ENCODE results near the gene ZNF565.
"Not testable (repeated sequence)": the region's sequence is repeated elsewhere in the genome, so short reads cannot be mapped to it uniquely, and the experiment has no call there.

ZNF565 gene

DNA sequence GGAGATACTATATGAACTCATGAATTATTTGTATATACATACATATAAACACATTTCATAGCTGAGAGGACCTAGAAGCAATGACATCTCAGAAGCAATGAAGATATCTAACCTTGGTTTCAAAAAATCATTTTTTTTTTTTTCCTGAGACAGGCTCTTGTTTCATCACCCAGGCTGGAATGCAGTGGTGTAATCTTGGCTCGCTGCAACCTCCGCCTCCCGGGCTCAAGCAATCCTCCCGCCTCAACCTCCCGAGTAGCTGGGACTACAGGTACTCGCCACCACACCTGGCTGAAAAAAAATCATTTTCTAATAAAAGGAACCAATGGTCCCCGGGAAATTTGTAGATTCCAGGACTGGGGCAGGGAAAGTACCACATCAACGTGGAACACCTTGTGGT is 4.0 kb downstream of the ZNF565 start:
- DNase-seq = no peak

DNA sequence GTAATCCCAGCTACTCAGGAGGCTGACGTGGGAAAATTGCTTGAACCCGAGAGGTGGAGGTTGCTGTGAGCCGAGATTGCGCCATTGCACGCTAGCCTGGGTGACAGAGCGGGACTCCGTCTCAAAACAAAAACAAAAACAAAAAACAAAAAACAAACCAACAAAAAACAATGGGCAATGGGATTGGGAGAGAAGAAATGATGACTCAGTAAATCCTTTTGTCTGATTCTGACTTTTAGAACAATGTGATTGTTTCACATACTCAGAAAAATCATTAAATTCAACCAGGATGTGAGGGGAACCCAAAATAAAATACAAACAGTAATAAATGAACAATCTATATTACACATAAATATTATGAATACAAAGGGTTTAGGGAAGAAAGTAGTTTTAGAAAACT is 5.1 kb downstream of the ZNF565 start:
- no peak for DNase-seq

DNA sequence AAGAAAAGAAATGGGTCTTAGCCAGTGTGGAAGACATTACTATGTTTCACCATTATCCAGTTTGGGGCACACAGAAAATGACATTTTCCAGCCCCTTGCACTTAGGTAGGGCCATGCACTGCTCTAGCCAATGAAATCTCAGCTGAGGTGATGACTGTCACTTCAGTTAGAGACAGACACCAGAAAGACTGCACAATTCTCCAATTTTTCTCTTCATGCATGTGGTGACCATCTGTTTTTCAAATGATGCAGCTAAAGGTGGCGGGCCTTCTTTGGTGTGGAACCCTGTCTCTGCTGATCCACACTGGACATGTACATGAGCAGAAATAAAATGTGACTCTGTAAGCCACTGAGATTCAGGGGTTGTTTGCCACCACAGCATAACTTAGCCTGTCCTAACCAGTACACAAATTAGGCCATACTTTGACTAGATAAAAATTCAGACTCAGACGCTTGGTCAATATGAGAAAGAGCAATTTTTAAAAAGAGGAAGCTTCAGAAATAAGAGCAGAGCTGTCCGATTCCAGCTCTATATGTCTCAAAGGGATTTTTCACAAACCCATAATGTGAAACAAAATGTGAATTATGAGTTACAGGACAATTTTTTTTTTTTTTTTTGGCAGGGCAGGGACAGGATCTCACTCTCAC is 6.7 kb downstream of the ZNF565 start:
- no peak for DNase-seq

DNA sequence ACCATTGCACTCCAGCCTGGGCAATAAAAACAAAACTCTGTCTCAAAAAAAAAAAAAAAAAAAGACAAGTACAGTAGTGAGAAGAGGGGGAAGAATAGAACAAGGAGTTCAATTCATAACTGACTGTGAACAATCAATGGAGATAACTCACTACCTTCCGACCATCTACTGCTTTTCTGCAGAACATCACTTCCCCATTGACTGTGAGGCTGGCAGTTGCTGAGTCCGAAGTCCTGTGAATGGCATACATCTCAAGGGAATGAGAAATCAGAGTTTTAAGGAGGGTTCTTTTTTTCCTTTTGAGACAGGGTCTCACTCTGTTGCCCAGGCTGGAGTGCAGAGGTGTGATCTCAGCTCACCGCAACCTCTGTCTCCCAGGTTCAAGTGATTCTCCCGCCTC is 11.2 kb downstream of the ZNF565 start:
- DNase-seq = no peak

DNA sequence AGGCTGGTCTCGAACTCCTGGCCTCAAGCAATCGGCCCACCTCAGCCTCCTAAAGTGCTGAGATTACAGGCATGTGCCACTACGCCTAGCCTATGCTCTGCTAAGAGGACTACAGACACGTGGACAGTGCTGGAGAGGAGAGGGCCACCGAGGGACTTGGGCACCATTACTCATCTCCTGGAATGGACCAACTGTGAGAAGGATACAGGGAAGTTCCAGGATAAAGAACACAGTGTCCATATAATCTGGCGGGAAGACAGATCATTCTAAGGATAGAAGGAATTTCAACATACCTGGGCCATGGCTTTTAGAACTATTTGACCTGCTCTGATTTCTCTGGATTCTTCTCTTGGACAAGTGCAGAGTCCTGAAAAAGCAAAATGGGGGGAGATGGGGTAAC is 12.8 kb downstream of the ZNF565 start:
- DNase-seq = no peak

DNA sequence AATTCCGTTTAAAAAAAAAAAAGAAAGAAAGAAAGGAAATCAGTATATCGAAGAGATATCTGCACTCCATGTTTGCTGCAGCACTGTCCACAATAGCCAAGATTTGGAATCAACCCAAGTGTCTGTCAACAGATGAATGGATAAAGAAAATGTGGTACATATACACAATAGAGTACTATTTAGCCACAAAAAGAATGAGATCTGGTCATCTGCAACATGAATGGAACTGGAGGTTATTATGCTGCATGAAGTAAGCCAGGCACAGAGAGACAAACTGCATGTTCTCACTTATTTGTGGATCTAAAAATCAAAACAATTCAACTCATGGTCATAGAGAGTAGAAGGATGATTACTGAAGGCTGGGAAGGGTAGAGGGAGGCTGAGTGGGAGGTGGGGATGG is 16.3 kb downstream of the ZNF565 start:
- DNase-seq = no peak

DNA sequence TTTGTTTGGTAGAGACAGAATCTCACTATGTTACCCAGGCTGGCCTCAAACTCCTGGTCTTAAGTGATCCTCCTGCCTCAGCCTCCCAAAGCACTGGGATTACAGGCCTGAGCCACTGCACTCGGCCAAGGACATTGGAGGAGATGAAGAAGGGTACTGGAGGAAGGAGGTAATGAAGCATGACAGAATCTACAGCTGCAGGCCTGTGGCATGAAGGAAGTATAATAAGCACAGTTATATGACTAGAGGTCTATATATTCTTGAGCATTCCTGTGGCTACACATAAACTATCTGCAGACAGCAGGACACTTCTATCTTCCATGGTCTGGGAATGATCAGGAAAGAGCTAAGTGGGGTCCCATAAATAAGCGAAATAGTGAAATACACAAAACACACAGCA is 18.2 kb downstream of the ZNF565 start:
- no peak for DNase-seq

DNA sequence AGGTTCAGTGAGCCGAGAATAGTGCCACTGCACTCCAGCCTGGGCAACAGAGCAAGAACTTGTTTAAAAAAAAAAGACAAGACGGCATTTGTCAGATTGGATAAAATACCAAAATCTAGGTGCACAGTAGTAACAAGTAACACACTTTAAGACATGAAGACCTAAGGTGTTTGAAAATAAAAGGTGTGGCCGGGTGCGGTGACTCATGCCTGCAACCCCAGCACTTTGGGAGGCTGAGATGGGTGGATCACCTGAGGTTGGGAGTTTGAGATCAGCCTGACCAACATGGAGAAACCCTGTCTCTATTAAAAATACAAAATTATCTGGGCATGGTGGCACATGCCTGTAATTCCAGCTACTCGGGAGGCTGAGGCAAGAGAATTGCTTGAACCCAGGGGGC is 27.7 kb downstream of the ZNF565 start:
- not testable (repeated sequence) for DNase-seq

DNA sequence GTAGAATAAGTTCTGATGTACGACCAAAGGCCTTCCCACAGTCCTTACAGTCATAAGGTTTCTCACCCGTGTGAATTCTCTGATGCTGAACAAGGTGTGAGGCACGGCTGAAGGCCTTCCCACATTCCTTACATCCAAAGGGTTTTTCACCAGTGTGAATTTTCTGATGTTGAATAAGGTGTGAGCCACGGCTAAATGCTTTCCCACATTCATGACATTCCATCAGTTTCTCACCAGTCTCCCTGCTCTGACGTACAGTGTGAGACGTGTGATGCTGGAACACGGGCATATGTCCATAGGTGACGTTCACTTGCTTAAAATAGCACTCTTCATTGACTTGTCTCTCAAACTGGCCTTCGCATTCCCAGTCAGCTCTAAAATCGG is 31.2 kb downstream of the ZNF565 start:
- no peak for DNase-seq

DNA sequence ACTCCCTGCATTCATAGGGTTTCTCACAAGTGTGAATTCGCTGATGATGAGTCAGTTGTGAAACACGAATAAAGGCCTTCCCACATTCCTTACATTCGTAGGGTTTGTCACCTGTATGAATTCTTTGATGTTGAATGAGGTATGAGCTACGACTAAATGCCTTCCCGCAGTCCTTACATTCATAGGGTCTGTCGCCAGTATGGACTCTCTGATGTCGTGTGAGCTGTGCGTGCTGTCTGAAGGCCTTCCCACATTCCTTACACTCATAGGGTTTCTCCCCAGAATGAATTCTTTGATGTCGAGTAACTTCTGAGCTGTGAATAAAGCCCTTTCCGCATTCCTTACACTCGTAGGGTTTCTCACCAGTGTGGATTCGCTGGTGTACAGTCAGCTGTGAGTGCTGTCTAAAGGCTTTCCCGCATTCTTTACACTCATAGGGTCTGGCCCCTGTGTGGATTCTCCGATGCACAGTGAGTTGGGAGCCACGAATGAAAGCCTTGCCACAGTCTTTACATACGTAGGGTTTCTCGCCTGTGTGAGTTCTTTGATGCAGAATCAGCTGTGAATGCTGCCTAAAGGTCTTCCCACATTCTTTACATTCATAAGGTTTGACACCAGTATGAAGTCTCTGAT is 31.7 kb downstream of the ZNF565 start:
- no peak for DNase-seq

DNA sequence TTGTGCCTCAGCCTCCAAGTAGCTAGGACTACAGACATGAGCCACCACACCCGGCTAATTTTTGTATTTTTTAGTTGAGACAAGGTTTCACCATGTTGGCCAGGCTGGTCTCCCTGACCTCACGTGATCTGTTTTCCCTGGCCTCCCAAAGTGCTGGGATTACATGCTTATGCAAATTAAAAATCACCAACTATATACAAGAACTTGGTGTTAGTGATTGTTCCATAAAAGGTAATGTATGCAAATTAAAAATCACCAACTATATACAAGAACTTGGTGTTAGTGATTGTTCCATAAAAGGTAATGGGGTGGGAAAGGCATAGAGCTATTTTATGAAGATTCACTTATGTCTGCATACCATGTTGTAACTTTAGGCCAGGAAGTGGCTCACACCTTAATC is 35.4 kb downstream of the ZNF565 start:
- not testable (repeated sequence) for DNase-seq

DNA sequence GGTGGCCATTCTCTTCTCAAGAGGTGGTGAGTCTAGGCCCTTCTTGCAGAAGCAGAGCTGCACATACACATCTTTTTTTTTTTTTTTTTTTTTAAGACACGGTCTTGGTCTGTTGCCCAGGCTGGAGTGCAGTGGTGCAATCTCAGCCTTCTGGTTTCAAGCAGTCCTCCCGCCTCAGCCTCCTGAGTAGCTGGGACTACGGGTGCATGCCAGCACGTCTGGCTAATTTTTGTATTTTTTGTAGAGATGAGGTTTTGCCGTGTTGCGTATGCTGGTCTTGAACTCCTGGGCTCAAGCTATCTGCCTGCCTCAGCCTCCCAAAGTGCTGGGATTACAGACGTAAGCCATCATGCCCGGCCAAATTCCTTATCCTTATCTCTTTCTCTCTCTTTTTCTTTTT is 40.6 kb downstream of the ZNF565 start:
- DNase-seq = not testable (repeated sequence)

DNA sequence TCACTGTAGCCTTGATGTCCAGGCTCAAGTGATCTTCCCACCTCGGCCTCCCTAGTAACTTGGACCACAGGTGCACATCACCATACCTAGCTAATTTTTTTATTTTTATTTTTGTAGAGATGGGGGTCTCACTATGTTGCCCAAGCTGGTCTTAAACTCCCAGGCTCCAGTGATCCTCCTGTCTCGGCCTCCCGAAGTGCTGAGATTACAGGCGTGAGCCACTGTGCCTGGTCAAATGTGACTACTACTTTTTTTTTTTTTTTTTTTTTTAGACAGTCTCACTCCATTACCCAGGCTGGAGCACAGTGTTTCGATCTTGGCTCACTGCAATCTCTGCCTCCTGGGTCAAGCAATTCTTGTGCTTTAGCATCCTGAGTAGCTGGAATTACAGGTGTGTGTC is 41.6 kb downstream of the ZNF565 start:
- no peak for DNase-seq

DNA sequence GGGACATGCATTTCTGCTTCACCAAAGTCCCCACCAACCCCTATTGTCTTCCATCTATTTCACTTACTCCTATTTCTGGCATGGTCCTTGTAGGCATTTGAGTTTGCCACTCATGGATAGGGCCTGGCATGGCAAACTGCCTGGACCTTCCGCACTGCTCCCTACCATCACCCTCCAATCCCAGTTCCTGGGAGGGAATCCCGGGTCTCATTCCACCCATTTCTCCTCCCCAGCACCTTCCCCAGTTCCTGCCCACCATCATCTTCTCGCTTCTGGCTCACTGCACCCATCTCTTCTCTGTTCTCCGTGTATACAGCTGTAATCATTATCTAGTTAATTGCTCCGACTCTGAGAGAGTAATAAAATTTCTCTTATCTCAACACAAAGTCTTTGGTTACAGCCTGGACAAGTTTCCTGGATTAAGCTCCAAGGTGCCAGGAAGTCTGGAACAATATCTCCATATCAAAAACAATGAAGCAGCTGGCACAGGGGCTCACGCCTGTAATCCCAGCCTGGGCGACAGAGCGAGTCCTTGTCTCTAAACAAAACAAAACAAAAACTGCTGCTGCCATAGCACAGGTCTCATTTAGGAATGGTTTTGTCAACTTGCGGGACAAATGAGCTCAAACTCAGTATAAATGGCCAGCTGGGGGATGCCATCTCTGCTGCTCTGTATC is 45.2 kb downstream of the ZNF565 start:
- DNase-seq = no peak

DNA sequence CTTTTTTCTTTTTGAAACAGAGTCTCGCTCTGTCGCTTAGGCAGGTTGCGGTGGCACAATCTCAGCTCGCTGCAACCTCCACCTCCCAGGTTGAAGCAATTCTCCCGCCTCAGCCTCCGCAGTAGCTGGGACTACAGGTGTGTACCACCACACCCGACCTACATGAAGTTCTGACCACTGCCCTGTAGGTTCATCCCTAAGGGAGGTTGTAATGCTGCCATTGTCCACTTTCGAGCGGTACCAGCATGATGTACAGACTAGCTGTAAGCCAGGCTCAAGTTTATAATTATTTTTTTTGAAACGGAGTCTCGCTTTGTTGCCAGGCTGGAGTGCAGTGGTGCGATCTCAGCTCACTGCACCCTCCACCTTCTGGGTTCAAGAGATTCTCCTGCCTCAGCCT is 50.7 kb downstream of the ZNF565 start:
- DNase-seq = no peak

DNA sequence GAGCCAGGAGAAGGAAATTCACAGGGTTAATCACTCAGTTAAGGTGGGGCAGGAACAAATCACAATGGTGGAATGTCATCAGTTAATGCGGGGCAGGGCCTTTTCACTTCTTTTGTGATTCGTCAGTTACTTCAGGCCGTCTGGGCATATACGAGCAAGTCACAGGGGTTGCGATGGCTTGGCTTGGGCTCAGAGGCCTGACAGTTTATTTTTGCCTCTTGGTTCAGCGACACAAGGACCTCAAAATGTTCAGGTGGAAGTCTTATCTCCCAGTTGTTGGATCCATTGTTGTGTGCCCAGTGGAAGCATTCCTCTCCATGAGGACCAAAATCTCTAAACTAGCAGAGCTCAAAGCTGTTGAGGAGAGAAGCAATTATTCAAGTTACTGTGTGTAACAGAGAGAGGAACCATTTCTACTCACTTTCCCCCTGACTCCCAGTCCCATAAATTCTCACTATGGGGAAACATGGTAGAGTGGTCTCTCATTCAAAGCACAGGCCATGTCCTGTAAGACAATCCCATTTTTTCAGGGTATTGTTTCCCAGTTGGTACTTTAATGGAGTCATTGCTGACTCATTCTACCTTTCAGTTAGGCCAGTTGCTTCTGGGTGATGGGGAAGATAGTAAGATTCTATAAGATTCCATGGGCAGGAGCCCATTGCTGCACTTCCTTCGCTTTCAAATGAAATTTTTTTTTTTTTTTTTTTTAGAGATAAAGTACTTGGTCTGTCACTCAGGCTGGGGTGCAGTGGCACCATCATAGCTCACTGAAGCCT is 53.5 kb downstream of the ZNF565 start:
- no peak for DNase-seq

DNA sequence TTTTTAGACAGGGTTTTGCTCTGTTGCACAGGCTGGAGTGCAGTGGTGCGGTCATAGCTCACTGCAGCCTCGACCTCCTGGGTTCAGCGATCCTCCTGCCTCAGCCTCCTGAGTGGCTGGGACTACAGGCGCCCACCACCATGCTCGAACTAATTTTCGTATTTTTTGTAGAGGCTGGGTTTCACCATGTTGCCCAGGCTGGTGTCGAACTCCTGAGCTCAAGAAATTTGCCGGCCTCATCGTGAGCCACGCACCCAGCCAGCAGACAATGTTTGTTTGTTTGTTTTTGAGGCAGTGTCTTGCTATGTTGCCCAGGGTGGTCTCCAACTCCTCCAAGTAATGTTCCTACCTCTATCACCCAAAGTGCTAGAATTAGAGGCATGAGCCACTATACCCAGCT is 61.3 kb downstream of the ZNF565 start:
- DNase-seq = no peak

DNA sequence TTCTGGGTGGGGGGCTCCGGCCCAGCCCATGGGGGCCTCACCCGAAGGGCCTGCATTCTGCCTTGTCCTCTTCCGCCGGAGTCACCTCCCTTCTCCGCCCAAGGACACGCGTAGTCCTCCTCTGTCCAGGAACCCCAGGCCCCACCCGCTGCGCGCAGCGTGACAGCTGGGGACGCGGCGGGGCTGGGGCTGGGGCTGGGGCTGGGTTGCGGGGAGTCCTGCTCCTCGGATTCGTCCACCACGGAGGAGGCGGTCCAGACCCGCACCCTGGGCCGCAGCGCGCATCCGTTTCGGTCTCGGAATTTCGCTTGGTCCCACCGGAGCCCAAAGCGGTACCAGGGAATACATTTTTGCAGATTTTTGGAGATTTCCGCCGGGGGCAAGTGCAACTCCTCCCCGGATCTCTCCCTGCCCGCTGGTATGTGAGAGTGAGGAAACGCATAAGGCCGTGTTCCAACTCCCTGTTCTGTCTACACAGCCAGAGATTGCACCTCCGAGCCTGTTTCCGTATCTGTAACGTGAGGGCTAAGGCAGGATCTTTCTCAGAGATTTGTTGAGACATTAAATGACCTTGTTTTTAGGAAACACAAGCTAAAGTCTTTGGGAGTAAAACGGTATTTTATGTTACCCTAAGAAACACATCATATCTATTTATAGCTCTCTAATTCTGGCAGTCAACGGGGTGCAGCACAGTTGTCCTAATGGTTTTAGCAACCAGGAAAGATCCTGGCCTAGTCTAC is 61.9 kb downstream of the ZNF565 start, which contains the start of gene COX7A1:
Gene COX7A1 (minus strand): TSS at position 96 of the 740 bp plus-strand sequence. CDS start 40 bp downstream, at position 56.
- DNase-seq = no peak

DNA sequence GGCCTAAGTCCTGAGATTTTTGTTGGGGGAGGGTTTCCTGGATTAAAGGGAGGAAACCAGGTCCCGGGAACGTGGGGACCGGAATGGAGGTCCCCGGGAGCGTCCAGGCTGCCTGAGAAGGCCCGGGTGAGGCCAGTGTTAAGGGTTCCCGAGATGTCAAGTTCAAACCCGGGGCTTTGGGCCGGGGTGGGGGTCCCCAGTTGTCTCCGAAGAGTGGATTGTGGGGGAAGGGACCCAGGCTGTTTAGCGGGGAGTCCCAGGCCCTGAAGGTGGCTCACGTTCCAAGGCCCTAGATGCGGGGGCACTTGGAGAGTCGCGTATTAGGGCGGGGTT is 62.5 kb downstream of the ZNF565 start:
- DNase-seq = no peak

DNA sequence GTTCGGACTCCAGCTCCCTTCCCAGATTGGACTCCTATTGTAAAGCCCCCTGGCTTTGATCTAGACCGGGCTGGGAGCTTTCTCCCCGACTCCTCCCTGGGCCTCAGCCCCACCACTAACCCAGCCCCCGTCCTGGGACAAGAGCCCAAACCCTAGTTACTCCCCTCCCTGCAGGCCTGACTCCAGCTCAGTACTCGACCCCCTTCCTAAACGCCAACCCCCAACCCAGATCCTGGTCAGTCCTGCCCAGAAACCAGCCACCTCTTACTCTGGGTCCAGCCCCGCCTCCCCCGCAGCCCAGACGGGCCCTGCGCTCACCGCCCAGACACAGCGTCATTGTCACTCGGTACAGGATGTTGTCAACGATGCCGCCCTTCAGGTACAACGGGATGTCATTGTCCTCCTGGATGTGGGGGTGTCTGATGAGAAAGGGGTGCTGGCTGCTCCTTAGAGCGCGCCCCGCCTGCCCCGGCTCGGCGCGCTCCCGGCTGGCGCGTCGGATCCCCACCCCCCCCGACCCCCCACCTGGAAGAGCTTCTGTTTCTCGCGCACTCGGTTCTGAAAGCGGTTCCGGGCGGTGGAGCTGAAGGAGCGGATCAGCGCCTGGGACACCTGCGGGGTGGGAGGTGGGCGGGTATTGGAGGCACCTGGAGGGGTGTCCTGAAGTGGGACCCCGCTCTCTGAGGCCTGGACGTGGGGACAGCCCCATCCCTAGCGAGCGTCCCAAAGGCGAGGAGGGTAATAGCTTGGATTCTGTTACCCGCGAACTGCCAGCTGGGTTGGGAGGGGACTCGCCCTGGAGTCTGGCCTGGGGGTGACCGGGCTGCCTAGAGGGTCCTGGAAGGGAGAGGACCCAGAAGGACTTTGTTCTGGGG is 63.1 kb downstream of the ZNF565 start:
- no peak for DNase-seq

DNA sequence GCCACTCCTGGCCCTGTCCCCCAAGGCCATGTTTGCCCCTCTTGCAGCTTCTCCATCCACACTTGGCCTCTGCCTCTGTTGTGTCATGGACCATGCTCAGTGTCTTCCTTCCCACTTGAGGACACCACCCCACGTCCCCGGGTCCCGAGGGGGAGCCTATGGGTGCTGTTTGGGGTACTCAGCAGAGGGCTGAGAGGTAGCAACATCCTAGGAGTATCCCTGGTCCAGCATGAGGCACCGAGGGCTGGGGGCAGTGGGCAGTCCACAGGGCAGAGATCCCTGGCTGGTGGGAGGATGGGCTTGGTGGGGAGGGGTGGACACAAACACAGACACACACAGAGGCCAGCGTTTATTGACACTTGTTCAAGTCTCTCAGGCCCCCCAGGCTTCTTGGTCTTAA is 63.9 kb downstream of the ZNF565 start:
- no peak for DNase-seq

Measured in activated CD4-positive, CD25-positive, alpha-beta regulatory T cell (primary cell).